Activated naive CD8-positive, alpha-beta T cell (primary cell): Measurements from ENCODE around the gene SIAH3.

Source experiments
- H3K27ac Mint-ChIP-seq: one replicate; pipeline ENCODE4 v1.8.0; 2021; ENCODE audit warnings: mixed read lengths
- H3K27me3 Mint-ChIP-seq: one replicate; pipeline ENCODE4 v1.8.0; 2021; ENCODE audit warnings: mixed read lengths
- H3K36me3 Mint-ChIP-seq: one replicate; pipeline ENCODE4 v1.8.0; 2021; ENCODE audit warnings: mixed read lengths
- H3K4me1 Mint-ChIP-seq: one replicate; pipeline ENCODE4 v1.8.0; 2021; ENCODE audit warnings: low read depth, mixed read lengths
- H3K4me3 Mint-ChIP-seq: one replicate; pipeline ENCODE4 v1.8.0; 2021; ENCODE audit warnings: mild to moderate bottlenecking, mixed read lengths
- H3K9me3 Mint-ChIP-seq: one replicate; pipeline ENCODE4 v1.8.0; 2021; ENCODE audit warnings: low read depth, mixed read lengths

Gene SIAH3, protein sequence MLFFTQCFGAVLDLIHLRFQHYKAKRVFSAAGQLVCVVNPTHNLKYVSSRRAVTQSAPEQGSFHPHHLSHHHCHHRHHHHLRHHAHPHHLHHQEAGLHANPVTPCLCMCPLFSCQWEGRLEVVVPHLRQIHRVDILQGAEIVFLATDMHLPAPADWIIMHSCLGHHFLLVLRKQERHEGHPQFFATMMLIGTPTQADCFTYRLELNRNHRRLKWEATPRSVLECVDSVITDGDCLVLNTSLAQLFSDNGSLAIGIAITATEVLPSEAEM

DNA sequence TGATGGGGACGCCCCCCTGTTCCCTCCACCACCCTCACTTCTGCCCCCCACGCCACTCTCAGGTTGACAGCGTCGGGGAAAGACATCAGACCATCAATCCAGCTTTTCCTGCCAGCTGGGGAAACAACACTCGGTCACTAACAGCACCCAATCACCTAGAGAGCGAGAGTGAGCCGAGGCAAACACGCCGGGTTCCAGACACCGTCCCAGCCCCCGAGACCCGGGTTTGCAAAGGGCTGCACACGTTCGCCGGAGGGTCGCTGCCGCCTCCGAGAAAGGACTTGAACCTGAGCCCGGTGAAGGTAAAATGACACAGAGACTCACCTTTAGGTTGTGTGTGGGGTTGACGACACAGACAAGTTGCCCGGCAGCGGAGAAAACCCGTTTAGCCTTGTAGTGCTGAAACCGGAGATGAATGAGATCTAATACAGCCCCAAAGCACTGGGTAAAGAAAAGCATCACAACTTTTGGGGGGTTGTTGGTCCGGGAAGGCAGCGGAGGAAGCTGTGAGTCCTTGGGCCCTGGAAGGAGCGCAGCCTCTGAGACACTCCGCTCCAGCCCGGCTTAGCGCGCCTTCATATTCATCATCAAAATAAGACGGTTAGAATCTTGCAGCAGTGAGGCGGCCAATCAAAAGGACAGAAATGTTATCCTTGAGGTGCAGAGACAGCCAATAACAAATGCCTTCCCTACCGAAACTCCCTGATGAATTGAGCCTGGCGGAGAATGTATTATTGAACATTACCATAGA lies at the start of gene SIAH3:
Gene SIAH3, minus strand, starts transcription at position 583 of the 751 bp plus-strand sequence. Its CDS starts 124 bp downstream, at position 459.
- Mint-ChIP-seq H3K9me3 (peaks cover 10% of the 10 kb centered on the region), H3K36me3 (peaks cover 7% of the 10 kb centered on the region), H3K4me1 (peaks cover 54% of the 10 kb centered on the region), H3K4me3 (peak within 1 kb of the TSS; percentile 90), H3K27me3 (peaks cover 4% of the 10 kb centered on the region), H3K27ac (peak within 1 kb of the TSS; percentile 22)

DNA sequence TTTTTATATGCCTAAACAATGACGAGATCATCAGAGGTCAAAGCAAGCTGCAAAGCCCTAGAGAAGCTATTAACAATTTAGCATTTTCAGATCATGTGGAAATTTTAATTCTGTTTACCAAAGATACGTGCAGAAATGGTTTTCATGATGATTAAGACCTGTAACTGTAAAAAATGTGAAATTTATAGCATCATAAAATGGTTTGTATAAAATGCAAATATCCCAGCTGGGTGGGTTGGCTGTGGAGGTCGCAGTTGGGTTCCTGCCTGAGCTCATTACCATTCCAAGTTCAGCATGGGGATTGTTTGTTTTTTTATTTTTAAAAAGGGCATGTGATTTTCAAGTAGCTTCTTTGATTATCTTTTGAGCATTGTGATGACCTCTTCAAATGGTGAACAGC lies 47.9 kb upstream of the SIAH3 start:
- H3K27ac Mint-ChIP-seq = no peak overlapping the region
- H3K9me3 Mint-ChIP-seq = no peaks in the 10 kb centered on the region
- no peaks in the 10 kb centered on the region for H3K27me3 Mint-ChIP-seq
- H3K4me3 Mint-ChIP-seq = no peak overlapping the region
- H3K4me1 Mint-ChIP-seq = no peaks in the 10 kb centered on the region
- no peaks in the 10 kb centered on the region for H3K36me3 Mint-ChIP-seq

DNA sequence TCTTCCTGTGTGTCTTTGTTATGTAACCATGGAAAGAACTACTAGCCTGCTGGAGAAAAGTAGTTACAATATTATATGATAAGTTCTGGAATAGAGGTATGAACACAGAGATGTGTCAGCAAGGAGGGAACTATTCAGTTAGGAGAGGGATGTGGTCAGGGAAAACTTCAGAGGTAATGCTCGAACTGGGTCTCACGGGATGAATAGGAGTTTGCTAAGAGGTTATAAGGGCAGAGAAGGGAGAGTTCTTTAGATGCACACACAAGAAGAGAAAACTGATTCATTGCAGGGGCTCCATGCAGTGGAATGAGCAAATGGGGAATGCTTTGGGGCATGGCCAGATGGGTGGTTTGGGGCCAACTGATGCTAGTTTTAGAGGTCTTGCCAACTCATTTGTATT lies 46.0 kb upstream of the SIAH3 start:
- no peaks in the 10 kb centered on the region for H3K36me3 Mint-ChIP-seq
- no peaks in the 10 kb centered on the region for H3K4me1 Mint-ChIP-seq
- H3K27me3 Mint-ChIP-seq = no peaks in the 10 kb centered on the region
- no peak overlapping the region for H3K27ac Mint-ChIP-seq
- H3K9me3 Mint-ChIP-seq = no peaks in the 10 kb centered on the region
- no peak overlapping the region for H3K4me3 Mint-ChIP-seq

DNA sequence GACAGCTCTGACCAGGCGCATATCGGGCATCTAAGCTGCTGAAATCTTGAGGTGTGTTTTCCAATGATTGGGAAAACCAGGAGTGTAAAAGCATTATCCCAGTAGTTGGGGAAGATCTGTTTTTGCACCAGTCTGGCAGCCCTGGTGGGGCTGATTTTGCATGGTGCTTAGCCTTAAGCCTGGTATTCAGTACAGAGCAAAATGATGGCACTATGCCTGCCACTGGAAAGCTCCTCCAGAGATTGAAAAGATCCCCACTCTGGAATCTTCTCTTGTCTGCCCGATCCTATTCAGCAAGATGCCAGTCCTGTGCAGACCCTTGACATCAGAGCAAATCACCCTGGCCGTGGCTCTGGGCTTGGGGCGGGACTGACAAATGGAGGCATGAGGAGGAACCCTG lies 44.7 kb upstream of the SIAH3 start:
- no peaks in the 10 kb centered on the region for H3K9me3 Mint-ChIP-seq
- no peaks in the 10 kb centered on the region for H3K27me3 Mint-ChIP-seq
- H3K27ac Mint-ChIP-seq = no peak overlapping the region
- H3K4me3 Mint-ChIP-seq = no peak overlapping the region
- no peaks in the 10 kb centered on the region for H3K4me1 Mint-ChIP-seq
- no peaks in the 10 kb centered on the region for H3K36me3 Mint-ChIP-seq

DNA sequence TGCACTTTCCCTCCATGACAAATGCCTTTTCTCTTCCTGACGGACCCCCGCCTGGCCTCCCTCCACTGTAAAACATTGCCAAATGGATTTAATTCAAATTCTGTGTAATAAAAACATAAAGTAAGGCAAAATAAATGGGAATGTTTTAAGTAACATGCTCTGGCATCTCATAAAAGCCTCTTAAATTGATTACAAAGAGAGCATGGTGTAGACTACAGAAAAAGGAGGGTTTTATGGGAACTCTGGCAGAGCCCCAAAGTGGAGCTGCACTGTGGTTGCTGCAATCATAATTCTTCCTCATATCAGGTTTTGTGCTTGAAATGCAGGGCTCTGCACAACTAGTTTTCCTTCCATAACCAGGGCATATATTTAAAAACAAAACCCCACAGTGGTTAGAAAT lies 44.3 kb upstream of the SIAH3 start:
- Mint-ChIP-seq H3K27ac (no peak overlapping the region), H3K9me3 (no peaks in the 10 kb centered on the region), H3K27me3 (no peaks in the 10 kb centered on the region), H3K4me1 (no peaks in the 10 kb centered on the region), H3K36me3 (no peaks in the 10 kb centered on the region), H3K4me3 (no peak overlapping the region)

DNA sequence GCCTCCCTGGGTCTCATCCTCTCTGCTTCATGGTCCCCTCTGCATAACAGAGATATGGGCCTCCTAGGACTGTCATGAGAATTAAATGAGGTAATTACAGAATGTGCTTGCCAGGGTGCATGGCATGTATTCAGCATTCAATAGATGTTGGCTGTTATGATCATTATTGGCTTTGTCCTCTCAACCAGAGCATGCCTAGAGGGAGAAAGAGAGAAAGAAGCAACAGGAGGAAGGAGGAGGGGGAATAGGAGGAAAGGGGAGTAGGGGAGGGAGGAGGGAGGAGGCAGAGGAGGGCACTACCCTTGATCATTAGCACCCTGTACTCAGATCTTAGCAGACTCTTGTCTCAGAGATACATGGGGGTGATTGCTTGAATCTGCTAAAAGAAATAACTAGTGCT lies 41.0 kb upstream of the SIAH3 start:
- Mint-ChIP-seq H3K4me1 (no peaks in the 10 kb centered on the region), H3K27ac (no peak overlapping the region), H3K27me3 (no peaks in the 10 kb centered on the region), H3K36me3 (no peaks in the 10 kb centered on the region), H3K9me3 (no peaks in the 10 kb centered on the region), H3K4me3 (no peak overlapping the region)

DNA sequence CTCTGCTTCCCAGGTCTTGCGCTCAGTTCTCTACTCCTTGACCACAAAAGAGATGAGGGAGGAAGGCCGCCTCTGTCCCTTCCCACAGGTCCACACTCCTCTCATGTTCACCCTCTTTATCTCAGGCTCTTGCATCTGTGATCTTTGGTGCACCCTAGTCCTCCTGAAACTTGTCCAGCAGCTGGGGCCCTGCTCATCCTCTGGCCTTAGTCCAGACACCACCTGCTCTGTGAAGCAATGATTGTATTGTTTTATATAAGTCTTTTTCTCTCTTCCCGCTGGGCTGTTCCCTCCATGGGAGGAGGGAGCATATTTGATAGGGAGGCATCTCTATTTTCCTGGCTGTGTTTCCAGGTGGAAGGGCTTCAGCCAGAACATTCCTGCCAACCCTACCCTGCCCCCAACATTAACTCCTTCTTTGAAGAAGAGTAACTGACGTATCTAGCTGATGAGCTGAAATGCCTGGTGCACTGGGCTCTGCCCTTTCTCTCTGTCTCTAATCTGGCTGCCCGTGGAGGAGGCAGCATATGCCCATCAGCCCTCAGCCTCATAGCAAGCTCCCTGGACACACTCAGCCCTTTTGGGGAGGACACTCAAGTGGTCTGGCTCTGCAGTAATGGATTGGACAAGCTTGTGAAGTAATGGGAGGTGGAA lies 38.2 kb upstream of the SIAH3 start:
- H3K9me3 Mint-ChIP-seq = no peaks in the 10 kb centered on the region
- H3K4me3 Mint-ChIP-seq = no peak overlapping the region
- no peaks in the 10 kb centered on the region for H3K36me3 Mint-ChIP-seq
- peaks cover 1% of the 10 kb centered on the region for H3K27me3 Mint-ChIP-seq
- H3K4me1 Mint-ChIP-seq = no peaks in the 10 kb centered on the region
- H3K27ac Mint-ChIP-seq = no peak overlapping the region

DNA sequence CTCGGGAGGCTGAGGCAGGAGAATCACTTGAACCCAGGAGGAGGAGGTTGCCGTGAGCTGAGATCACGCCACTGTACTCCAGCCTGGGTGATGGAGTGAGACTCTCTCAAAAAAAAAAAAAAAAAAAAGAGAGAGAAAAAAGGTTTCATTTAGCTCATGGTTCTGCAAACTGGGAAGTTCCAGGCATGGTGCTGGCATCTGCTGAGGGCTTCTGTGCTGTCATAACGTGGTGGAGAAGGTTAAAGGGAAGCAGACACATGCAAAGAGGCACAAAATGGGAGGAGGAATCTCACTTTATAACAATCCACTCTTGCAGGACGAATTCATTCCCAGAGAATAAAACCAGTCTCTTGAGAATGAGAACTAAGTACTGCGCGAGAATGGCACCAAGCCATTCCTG lies 34.9 kb upstream of the SIAH3 start:
- H3K27ac Mint-ChIP-seq = no peak overlapping the region
- H3K27me3 Mint-ChIP-seq = peaks cover 3% of the 10 kb centered on the region
- no peaks in the 10 kb centered on the region for H3K36me3 Mint-ChIP-seq
- no peak overlapping the region for H3K4me3 Mint-ChIP-seq
- H3K9me3 Mint-ChIP-seq = no peaks in the 10 kb centered on the region
- H3K4me1 Mint-ChIP-seq = no peaks in the 10 kb centered on the region

DNA sequence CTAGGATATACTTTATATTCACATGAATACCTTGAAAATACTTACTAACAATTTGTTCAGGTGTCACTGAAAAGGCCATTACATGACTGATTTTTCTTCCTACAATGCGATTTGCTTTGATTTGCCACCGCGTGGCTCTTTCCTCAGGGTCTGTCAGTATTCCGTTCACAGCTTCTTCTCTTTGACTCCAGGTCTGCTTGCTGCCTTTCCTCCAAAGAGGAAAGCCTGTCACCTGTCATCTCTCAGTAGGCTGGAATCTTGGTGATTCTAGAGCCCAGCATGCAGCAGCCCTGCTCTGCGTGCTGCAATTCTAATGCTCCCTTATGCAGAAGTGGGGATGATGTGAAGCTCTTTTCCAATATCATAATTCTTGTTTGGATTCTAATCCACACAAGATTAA lies 33.6 kb upstream of the SIAH3 start:
- peaks cover 3% of the 10 kb centered on the region for H3K27me3 Mint-ChIP-seq
- no peak overlapping the region for H3K27ac Mint-ChIP-seq
- H3K9me3 Mint-ChIP-seq = no peaks in the 10 kb centered on the region
- H3K4me1 Mint-ChIP-seq = no peaks in the 10 kb centered on the region
- no peaks in the 10 kb centered on the region for H3K36me3 Mint-ChIP-seq
- H3K4me3 Mint-ChIP-seq = no peak overlapping the region

DNA sequence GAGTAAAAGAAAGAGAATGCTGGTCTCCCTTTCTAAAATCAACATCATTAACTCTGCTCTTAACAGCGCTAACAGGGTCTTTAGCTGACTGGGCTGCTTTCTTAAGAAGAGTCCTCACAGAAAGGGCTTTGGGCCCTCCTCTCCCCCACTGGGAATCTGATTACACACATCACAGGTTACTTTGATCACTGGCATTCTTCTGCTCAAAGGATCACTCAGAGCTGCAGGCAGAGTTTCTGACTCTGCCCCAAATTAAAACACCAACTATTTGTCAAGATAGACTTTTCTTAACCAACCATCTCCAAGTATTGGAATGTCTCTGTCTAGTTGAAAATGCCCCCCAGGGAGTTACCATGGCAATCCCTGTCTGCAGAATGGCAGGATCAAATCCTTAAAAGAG lies 31.1 kb upstream of the SIAH3 start:
- H3K4me3 Mint-ChIP-seq = no peak overlapping the region
- no peak overlapping the region for H3K27ac Mint-ChIP-seq
- no peaks in the 10 kb centered on the region for H3K36me3 Mint-ChIP-seq
- peaks cover 3% of the 10 kb centered on the region for H3K27me3 Mint-ChIP-seq
- no peaks in the 10 kb centered on the region for H3K4me1 Mint-ChIP-seq
- H3K9me3 Mint-ChIP-seq = no peaks in the 10 kb centered on the region

DNA sequence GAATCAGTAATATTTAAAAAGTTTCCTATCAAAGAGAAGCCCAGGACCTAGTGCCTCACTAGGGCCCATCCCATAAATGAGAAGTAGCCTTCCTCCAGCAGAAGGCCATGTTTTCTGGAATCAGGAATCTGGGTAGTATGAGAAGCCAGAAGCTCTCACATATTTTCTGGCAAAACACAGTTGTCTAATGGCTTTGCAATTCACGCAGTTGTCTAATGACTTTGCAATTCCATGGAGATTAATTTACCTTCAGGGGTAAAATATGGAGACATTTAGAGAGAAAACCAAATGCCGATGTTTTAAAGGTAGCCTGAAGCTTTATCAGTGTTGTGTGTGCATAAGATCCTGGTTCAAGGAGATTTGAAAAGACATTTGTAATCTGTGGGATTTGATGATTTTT lies 29.8 kb upstream of the SIAH3 start:
- no peaks in the 10 kb centered on the region for H3K9me3 Mint-ChIP-seq
- peaks cover 3% of the 10 kb centered on the region for H3K27me3 Mint-ChIP-seq
- no peaks in the 10 kb centered on the region for H3K36me3 Mint-ChIP-seq

DNA sequence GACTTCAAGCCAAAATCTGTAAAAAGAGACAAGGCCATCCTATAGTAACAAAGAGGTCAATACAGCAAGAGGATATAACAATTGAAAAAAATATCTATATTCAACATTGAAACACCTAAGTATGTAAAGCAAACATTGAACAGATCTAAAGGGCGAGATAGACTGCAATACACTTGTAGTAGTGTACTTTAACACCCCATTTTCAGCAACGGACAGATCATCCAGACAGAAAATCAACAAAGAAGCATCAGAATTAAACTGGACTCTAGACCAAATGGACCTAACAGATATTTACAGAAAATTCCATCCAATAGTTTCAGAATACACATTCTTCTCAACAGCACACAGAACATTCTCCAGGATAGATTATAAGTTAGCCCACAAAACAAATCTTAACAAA lies 28.7 kb upstream of the SIAH3 start:
- Mint-ChIP-seq H3K4me3 (no peak overlapping the region), H3K9me3 (no peaks in the 10 kb centered on the region), H3K27ac (no peak overlapping the region), H3K27me3 (peaks cover 2% of the 10 kb centered on the region), H3K4me1 (no peaks in the 10 kb centered on the region), H3K36me3 (no peaks in the 10 kb centered on the region)

More for the DNA sequence above, 29.8 kb upstream of the SIAH3 start:
- H3K27ac Mint-ChIP-seq = no peak overlapping the region
- H3K4me1 Mint-ChIP-seq = no peaks in the 10 kb centered on the region
- H3K4me3 Mint-ChIP-seq = no peak overlapping the region

DNA sequence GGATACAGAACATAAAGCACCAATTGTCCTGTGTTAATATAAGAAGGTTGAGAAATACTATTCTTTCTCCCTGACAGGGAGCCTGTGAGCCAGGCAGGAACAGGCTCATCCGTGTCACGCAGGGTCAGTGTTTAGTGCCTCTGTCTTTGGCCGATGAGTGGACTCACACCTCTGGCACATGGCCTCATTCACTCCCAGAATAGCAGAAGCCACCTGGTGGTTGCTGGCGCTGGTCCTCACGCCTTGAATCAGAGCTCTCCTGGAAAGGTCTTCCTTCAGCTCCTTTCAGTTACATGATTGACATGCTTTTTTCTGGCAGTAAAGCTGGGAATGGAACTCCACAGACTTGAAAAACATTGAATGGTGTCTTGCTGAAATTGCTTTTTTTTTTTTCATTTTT lies 28.1 kb upstream of the SIAH3 start:
- Mint-ChIP-seq H3K27me3 (peaks cover 2% of the 10 kb centered on the region), H3K9me3 (no peaks in the 10 kb centered on the region), H3K4me1 (no peaks in the 10 kb centered on the region), H3K27ac (no peak overlapping the region), H3K4me3 (no peak overlapping the region), H3K36me3 (no peaks in the 10 kb centered on the region)

DNA sequence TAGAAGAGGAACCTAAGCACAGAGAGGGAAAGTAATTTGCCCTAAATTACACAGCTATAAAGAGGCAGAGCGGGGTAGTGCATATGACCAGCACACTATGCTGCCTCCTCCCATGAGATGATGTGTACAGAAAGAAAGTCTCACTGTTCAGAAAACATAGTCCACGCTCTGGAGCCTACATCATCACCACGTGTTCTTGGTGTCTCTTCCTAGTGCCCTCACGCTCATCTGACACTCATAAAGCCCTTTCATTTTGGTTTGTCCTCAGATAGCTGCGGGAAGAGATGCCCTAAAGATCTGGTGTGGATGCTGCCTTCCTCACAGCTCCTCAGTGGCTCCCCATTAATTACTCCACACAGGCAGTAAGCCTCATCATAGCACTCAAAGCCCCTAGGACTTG lies 27.4 kb upstream of the SIAH3 start:
- no peaks in the 10 kb centered on the region for H3K9me3 Mint-ChIP-seq
- H3K27ac Mint-ChIP-seq = no peak overlapping the region
- no peaks in the 10 kb centered on the region for H3K36me3 Mint-ChIP-seq
- H3K4me1 Mint-ChIP-seq = no peaks in the 10 kb centered on the region
- no peak overlapping the region for H3K4me3 Mint-ChIP-seq
- peaks cover 2% of the 10 kb centered on the region for H3K27me3 Mint-ChIP-seq

DNA sequence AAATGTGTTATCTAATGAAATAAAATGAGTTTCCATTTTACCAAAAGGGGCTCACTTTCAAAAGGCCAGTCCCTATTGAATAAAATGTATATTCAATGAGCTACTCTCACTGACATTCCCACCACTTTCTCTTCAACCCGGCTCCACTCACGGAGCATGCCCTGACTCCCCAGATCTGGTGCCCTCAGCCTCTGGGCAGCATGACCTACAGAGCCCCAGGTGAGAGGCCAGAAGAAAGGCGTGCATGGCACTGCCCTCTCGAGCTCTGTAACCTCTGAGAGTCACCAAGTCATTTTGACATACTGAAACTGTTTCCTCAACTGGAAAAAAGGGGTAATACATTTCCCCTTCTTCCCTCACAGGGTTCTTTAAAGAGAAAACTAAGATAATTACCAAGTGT lies 25.2 kb upstream of the SIAH3 start:
- no peaks in the 10 kb centered on the region for H3K36me3 Mint-ChIP-seq
- no peaks in the 10 kb centered on the region for H3K9me3 Mint-ChIP-seq
- no peaks in the 10 kb centered on the region for H3K27me3 Mint-ChIP-seq
- H3K4me1 Mint-ChIP-seq = no peaks in the 10 kb centered on the region
- H3K4me3 Mint-ChIP-seq = no peak overlapping the region
- H3K27ac Mint-ChIP-seq = no peak overlapping the region
